Measurements from ENCODE around the gene EIF4H.
"Not testable (repeated sequence)": the region's sequence is repeated elsewhere in the genome, so short reads cannot be mapped to it uniquely, and the experiment has no call there.

Gene EIF4H

DNA sequence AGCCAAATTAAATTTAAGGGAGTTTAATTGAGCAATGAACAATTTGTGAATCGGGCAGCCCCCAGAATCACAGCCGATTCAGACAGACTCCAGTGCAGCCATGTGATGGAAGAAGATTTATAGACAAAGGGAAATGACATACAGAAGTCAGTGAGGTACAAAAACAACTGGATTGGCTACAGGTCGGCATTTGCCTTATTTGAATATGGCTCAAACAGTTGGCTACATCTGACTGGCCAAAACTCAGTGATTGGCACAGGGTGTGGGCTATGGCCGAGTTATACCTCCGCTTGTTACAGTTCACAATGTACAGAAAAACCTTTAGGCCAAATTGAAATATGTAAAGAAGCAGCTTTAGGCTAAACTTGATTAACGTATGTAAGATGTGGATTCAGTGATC lies 30.8 kb upstream of the EIF4H start:
- DNase-seq (ENCODE audit: insufficient read length, low spot score) (no peak), FAIRE-seq (no peak)
- TF ChIP-seq PAX5 (IDR thresholded peaks at IDR 0.05; ENCODE audit: insufficient read depth, low read length, severe bottlenecking) (no peak), POU2F2 (IDR thresholded peaks at IDR 0.05; ENCODE audit: low read depth, low read length) (no peak), POLR2A (IDR thresholded peaks at IDR 0.05; ENCODE audit: low read depth, low read length) (no peak), SPI1 (IDR thresholded peaks at IDR 0.05; ENCODE audit: low read depth, low read length) (no peak), POLR2AphosphoS5 (IDR thresholded peaks at IDR 0.05; ENCODE audit: low read depth, low read length) (no peak), TAF1 (IDR thresholded peaks at IDR 0.05; ENCODE audit: low read depth, low read length) (no peak)

DNA sequence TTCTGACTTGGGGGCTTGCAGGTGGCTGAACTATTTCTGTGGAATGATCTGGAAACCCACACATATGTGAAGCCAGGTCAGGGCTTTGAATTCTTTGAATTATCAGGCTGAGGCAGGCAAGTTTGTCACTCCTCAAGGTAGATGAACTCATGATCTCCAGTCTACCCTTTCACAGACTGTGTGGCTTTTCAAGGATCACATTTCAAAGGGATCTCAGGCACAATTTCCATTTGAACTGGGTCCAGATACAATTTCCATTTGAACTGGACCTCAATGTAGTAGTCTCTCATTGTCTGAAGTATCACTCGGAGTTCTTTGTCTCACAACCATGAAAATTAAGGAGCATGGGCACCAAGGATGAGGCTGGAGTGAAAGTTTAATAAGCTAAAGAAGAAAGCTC lies 25.7 kb upstream of the EIF4H start:
- FAIRE-seq (no peak), DNase-seq (ENCODE audit: insufficient read length, low spot score) (no peak)
- no peak for TF ChIP-seq TAF1 (IDR thresholded peaks at IDR 0.05; ENCODE audit: low read depth, low read length)
- no peak for TF ChIP-seq POLR2AphosphoS5 (IDR thresholded peaks at IDR 0.05; ENCODE audit: low read depth, low read length)
- TF ChIP-seq POLR2A (IDR thresholded peaks at IDR 0.05; ENCODE audit: low read depth, low read length) = no peak
- TF ChIP-seq PAX5 (IDR thresholded peaks at IDR 0.05; ENCODE audit: insufficient read depth, low read length, severe bottlenecking) = no peak
- no peak for TF ChIP-seq SPI1 (IDR thresholded peaks at IDR 0.05; ENCODE audit: low read depth, low read length)
- TF ChIP-seq POU2F2 (IDR thresholded peaks at IDR 0.05; ENCODE audit: low read depth, low read length) = no peak

DNA sequence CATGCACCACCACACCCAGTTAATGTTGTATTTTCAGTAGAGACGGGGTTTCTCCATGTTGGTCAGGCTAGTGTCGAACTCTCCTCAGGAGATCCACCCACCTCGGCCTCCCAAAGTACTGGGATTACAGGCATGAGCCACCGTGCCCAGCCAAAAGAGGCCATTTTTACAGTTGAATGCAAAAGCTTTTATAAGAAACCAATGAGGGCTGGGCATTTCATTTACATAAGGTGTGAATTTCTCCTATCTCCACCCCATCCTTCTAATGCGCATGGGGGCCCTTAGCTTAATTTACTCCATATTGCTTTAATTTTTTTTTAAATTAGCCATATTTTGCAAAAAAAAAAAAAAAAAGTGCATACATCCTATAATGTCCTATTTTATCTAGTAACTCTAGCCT lies 25.1 kb upstream of the EIF4H start:
- no peak for DNase-seq (ENCODE audit: insufficient read length, low spot score)
- FAIRE-seq = no peak
- TF ChIP-seq PAX5 (IDR thresholded peaks at IDR 0.05; ENCODE audit: insufficient read depth, low read length, severe bottlenecking) = no peak
- no peak for TF ChIP-seq POU2F2 (IDR thresholded peaks at IDR 0.05; ENCODE audit: low read depth, low read length)
- TF ChIP-seq POLR2AphosphoS5 (IDR thresholded peaks at IDR 0.05; ENCODE audit: low read depth, low read length) = no peak
- TF ChIP-seq SPI1 (IDR thresholded peaks at IDR 0.05; ENCODE audit: low read depth, low read length) = no peak
- no peak for TF ChIP-seq TAF1 (IDR thresholded peaks at IDR 0.05; ENCODE audit: low read depth, low read length)

GRCh38 chr7:74149603-74150002 lies 24.6 kb upstream of the EIF4H start:
- DNase-seq (ENCODE audit: insufficient read length, low spot score) = no peak
- no peak for FAIRE-seq
- TF ChIP-seq PAX5 (IDR thresholded peaks at IDR 0.05; ENCODE audit: insufficient read depth, low read length, severe bottlenecking) (no peak), POU2F2 (IDR thresholded peaks at IDR 0.05; ENCODE audit: low read depth, low read length) (no peak), SPI1 (IDR thresholded peaks at IDR 0.05; ENCODE audit: low read depth, low read length) (no peak), TAF1 (IDR thresholded peaks at IDR 0.05; ENCODE audit: low read depth, low read length) (no peak), POLR2A (IDR thresholded peaks at IDR 0.05; ENCODE audit: low read depth, low read length) (no peak), POLR2AphosphoS5 (IDR thresholded peaks at IDR 0.05; ENCODE audit: low read depth, low read length) (no peak)

GRCh38 chr7:74153736-74154135 lies 20.4 kb upstream of the EIF4H start:
- DNase-seq (ENCODE audit: insufficient read length, low spot score) (no peak), FAIRE-seq (no peak)
- TF ChIP-seq PAX5 (IDR thresholded peaks at IDR 0.05; ENCODE audit: insufficient read depth, low read length, severe bottlenecking) (no peak), TAF1 (IDR thresholded peaks at IDR 0.05; ENCODE audit: low read depth, low read length) (no peak)

DNA sequence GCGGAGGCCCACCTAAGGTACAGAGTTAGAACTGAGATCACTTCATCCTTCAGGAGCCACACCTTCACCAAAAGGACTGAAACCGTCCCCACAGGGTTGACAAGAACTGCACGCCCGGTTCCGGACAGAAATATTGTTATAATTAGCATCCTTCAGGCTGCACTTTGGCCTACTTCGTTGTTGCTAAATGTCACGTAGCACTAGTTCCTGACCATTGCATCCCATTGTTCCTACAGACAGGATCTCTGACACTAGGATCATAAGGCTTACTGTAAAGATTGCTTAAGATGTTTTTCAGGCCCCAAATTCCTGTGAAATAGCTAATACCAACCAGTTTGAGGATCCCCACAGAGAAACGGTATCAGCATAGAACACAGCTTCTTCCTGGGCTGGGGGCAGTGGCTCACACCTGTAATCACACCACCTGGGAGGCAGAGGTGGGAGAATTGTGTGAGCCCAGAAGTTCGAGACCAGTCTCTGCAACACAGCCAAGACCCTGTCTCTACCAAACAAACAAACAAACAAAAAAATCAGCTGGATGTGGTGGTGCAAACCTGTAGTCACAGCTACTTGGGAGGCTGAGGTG lies 18.3 kb upstream of the EIF4H start:
- DNase-seq (ENCODE audit: insufficient read length, low spot score) (no peak), FAIRE-seq (no peak)
- TF ChIP-seq POLR2AphosphoS5 (IDR thresholded peaks at IDR 0.05; ENCODE audit: low read depth, low read length) (no peak), PAX5 (IDR thresholded peaks at IDR 0.05; ENCODE audit: insufficient read depth, low read length, severe bottlenecking) (no peak), POU2F2 (IDR thresholded peaks at IDR 0.05; ENCODE audit: low read depth, low read length) (no peak), TAF1 (IDR thresholded peaks at IDR 0.05; ENCODE audit: low read depth, low read length) (no peak), POLR2A (IDR thresholded peaks at IDR 0.05; ENCODE audit: low read depth, low read length) (no peak), SPI1 (IDR thresholded peaks at IDR 0.05; ENCODE audit: low read depth, low read length) (no peak)

DNA sequence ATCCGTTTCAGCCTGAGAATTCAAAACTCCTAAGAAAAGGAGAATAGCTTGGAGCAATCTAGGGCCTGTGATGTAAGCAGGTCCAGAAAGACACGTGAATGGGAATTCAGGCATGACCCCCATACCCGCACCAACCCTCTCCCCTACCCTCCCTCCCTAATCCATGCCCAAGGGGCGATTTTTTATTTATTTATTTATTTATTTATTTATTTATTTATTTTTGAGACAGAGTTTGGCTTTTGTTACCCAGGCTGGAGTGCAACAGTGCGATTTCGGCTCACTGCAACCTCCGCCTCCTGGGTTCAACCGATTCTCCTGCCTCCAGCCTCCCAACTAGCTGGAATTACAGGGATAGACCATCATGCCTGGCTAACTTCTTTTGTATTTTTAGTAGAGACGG lies 16.6 kb upstream of the EIF4H start:
- TF ChIP-seq PAX5 (IDR thresholded peaks at IDR 0.05; ENCODE audit: insufficient read depth, low read length, severe bottlenecking) = no peak
- no peak for TF ChIP-seq POU2F2 (IDR thresholded peaks at IDR 0.05; ENCODE audit: low read depth, low read length)
- TF ChIP-seq POLR2AphosphoS5 (IDR thresholded peaks at IDR 0.05; ENCODE audit: low read depth, low read length) = no peak
- TF ChIP-seq TAF1 (IDR thresholded peaks at IDR 0.05; ENCODE audit: low read depth, low read length) = no peak
- TF ChIP-seq POLR2A (IDR thresholded peaks at IDR 0.05; ENCODE audit: low read depth, low read length) = no peak
- TF ChIP-seq SPI1 (IDR thresholded peaks at IDR 0.05; ENCODE audit: low read depth, low read length) = no peak
- DNase-seq (ENCODE audit: insufficient read length, low spot score) = no peak
- FAIRE-seq = no peak

GRCh38 chr7:74164985-74165456 lies 9.1 kb upstream of the EIF4H start:
- DNase-seq (ENCODE audit: insufficient read length, low spot score) (no peak), FAIRE-seq (no peak)
- no peak for TF ChIP-seq TAF1 (IDR thresholded peaks at IDR 0.05; ENCODE audit: low read depth, low read length)
- no peak for TF ChIP-seq SPI1 (IDR thresholded peaks at IDR 0.05; ENCODE audit: low read depth, low read length)
- TF ChIP-seq POU2F2 (IDR thresholded peaks at IDR 0.05; ENCODE audit: low read depth, low read length) = no peak
- no peak for TF ChIP-seq POLR2A (IDR thresholded peaks at IDR 0.05; ENCODE audit: low read depth, low read length)
- no peak for TF ChIP-seq PAX5 (IDR thresholded peaks at IDR 0.05; ENCODE audit: insufficient read depth, low read length, severe bottlenecking)
- no peak for TF ChIP-seq POLR2AphosphoS5 (IDR thresholded peaks at IDR 0.05; ENCODE audit: low read depth, low read length)

DNA sequence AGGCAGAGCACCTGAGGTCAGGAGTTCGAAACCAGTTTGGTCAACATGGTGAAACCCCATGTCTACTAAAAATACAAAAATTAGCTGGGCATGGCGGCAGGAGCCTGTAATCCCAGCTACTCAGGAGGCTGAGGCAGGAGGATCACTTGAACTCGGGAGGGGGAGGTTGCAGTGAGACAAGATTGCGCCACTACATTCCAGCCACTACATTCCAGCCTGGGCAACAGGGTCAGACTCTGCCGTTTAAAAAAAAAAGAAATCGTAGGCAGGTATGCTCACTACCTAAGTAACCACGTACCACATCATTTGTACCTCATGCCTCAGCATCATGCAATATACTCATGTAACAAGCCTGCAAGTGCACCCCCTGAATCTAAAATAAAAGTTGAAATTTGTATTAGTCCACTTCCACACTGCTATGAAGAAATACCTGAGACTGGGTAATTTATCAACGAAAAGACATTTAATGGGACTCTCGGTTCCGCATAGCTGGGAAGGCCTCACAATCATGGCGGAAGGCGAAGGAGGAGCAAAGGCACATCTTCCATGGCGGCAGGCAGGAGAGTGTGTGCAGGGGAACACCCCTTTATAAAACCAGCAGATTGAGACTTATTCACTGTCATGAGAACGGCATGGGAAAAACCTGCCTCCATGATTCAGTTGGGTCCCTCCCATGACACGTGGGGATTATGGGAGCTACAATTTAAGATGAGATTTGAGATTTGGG lies 8.1 kb upstream of the EIF4H start:
- TF ChIP-seq PAX5 (IDR thresholded peaks at IDR 0.05; ENCODE audit: insufficient read depth, low read length, severe bottlenecking) = no peak
- TF ChIP-seq SPI1 (IDR thresholded peaks at IDR 0.05; ENCODE audit: low read depth, low read length) = no peak
- TF ChIP-seq POLR2A (IDR thresholded peaks at IDR 0.05; ENCODE audit: low read depth, low read length) = no peak
- no peak for TF ChIP-seq POU2F2 (IDR thresholded peaks at IDR 0.05; ENCODE audit: low read depth, low read length)
- TF ChIP-seq POLR2AphosphoS5 (IDR thresholded peaks at IDR 0.05; ENCODE audit: low read depth, low read length) = no peak
- no peak for TF ChIP-seq TAF1 (IDR thresholded peaks at IDR 0.05; ENCODE audit: low read depth, low read length)
- DNase-seq (ENCODE audit: insufficient read length, low spot score) (no peak), FAIRE-seq (no peak)

DNA sequence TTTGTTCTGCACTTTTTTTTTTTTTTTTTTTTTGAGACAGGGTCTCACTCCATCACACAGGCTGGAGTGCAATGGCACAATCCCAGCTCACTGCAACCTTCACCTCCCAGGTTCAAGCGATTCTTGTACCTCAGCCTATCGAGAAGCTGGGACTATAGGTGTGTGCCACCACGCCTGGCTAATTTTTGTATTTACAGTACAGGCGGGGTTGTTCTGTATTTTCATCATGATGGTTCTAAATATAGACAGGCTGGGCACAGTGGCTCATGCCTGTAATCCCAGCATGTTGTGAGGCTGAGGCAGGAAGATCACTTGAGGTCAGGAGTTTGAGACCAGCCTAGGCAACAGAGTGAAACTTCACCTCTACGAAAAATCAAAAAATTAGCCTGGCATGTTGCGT lies 6.8 kb upstream of the EIF4H start:
- not testable (repeated sequence) for DNase-seq (ENCODE audit: insufficient read length, low spot score); FAIRE-seq
